Spleen (tissue), 13 donors: ENCODE measurements around the gene ATP11C. TPM values are rescaled to one million over a fixed set of nuclear protein-coding genes. Genes with fewer than 3 reads are reported as not detected.

Source experiments
- DNase-seq: peaks from one replicate; pipeline ENCODE4 v3.0.0-alpha.2; 2020
- H3K27ac ChIP-seq, 8 donors: fragments of 200-600 bp; sonication (generic) in 7 of 8; 1 replicate in 4 of 8; 2 replicates in 4 of 8; pipeline versions ENCODE4 v1.5.0 to v1.8.0; 2016 to 2021; ENCODE audit warnings: inconsistent platforms in 4 of 8, mild to moderate bottlenecking in 4 of 8, moderate library complexity in 1 of 8
- H3K27me3 ChIP-seq, 7 donors: fragments of 200-600 bp; sonication (generic) in 6 of 7; replicated peaks in 1 of 7; 1 replicate in 4 of 7; 2 replicates in 3 of 7; pipeline versions ENCODE4 v1.5.0 to v1.8.0; 2016 to 2021; ENCODE audit warnings: inconsistent platforms in 3 of 7, mild to moderate bottlenecking in 1 of 7
- H3K36me3 ChIP-seq, 6 donors: fragments of 200-600 bp; sonication (generic) in 5 of 6; 1 replicate in 4 of 6; 2 replicates in 2 of 6; pipeline versions ENCODE4 v1.5.0 to v1.8.0; 2016 to 2021; ENCODE audit warnings: inconsistent platforms in 2 of 6
- H3K4me1 ChIP-seq, 6 donors: fragments of 200-600 bp; sonication (generic) in 5 of 6; 1 replicate in 3 of 6; 2 replicates in 3 of 6; pipeline versions ENCODE4 v1.5.0 to v1.8.0; 2016 to 2021; ENCODE audit warnings: inconsistent platforms in 3 of 6
- H3K4me3 ChIP-seq, 8 donors: fragments of 200-600 bp; sonication (generic) in 7 of 8; 1 replicate in 4 of 8; 2 replicates in 4 of 8; pipeline versions ENCODE4 v1.5.0 to v1.8.0; 2016 to 2021; ENCODE audit warnings: inconsistent platforms in 4 of 8, mild to moderate bottlenecking in 4 of 8, moderate library complexity in 2 of 8
- H3K9me3 ChIP-seq, 8 donors: fragments of 200-600 bp; sonication (generic) in 7 of 8; 1 replicate in 4 of 8; 2 replicates in 4 of 8; pipeline versions ENCODE4 v1.5.0 to v1.8.0; 2016 to 2021; ENCODE audit warnings: inconsistent platforms in 4 of 8
- CTCF ChIP-seq, 11 experiments: fragments of 200-600 bp in 7 of 11; fragments of 450-650 bp in 4 of 11; sonication (generic) in 4 of 11; IDR thresholded peaks in 8 of 11; conservative IDR thresholded peaks in 3 of 11; 1 replicate in 7 of 11; 2 replicates in 4 of 11; pipeline versions ENCODE4 v1.4.0 to v1.8.0; 2016 to 2021; ENCODE audit warnings: antibody characterized with exemption in 11 of 11, inconsistent platforms in 4 of 11, mild to moderate bottlenecking in 1 of 11
- POLR2A ChIP-seq, 3 donors: fragments of 450-650 bp; IDR thresholded peaks; one replicate each; pipeline ENCODE4 v1.5.1; 2017; ENCODE audit warnings: antibody characterized with exemption in 3 of 3, mild to moderate bottlenecking in 1 of 3
- POLR2AphosphoS5 ChIP-seq, 3 donors: sonication (generic); formaldehyde crosslinking; IDR thresholded peaks; one replicate each; pipeline ENCODE4 v1.5.1; 2017; ENCODE audit warnings: antibody characterized with exemption in 3 of 3
- WGBS, 5 donors: extraction: QIAGEN DNeasy Blood & Tissue Kit in 3 of 5; methylation state at CpG; one replicate each; pipeline versions ENCODE4 v1.1.5 to v1.1.7; 2013 to 2018; 5-methylcytosine and 5-hydroxymethylcytosine counted together
- intact Hi-C: fragments of 100-400 bp; cut with DNase I; formaldehyde crosslinking; loops from one replicate; pipeline ENCODE4 v1.15.0; 2023; ENCODE audit warnings: low total_unique reads
- long read RNA-seq, 2 donors: transcript quantifications; one replicate each; lab custom pipeline, GENCODE V29; 2026
- polyA plus RNA-seq, 3 donors: library from polyadenylated mRNA; stranded (reverse); fragments of 200-250 nt; gene quantifications; one replicate each; pipeline ENCODE4 v1.2.1, GENCODE V29; 2013
- total RNA-seq, 7 donors: library from RNA; depleted of rRNA in 3 of 7; stranded (reverse); fragments of >200 nt in 3 of 7; fragmentation: NEBNext Ultra II Directional in 4 of 7; extraction: Animal tissue kit (Norgen Biotek cat#: 25700) in 4 of 7; gene quantifications; one replicate each; pipeline versions ENCODE4 v1.1.0 to v1.2.1, GENCODE V29; 2016 to 2021
- donor health status: healthy with polysubstance abuse.
- donor health status: DM: no; HTN: no; CAD: no; lungs with moderate emphysema.
- donor health status: DM: no; HTN: no; CAD: no.
- donor health status: Bipolar disorder and iron deficiency.
- donor health status: healthy.
- donor health status: DM: no; HTN: no; CAD: no.
- donor health status: DM: yes; HTN: yes; CAD: no.

ATP11C gene
- total RNA-seq (10 to 100 TPM; 21.2 to 52.2 (median 32.5) TPM), polyA plus RNA-seq (1 to 10 TPM; 6.0 to 8.3 (median 8.2) TPM)
- long read RNA-seq, donor 1, result 0 reads
- long read RNA-seq, donor 2, result 0 reads

GRCh38 chrX:139932901-139933796 lies at the start of gene ATP11C:
ATP11C (minus strand) TSS chrX:139933053; CDS start chrX:139932042, 1,011 bp downstream.
- 1 to 24% (median 2%) methylated on average over 33 to 52 of the region's 52 CpGs for WGBS, 5 donors
- TF ChIP-seq POLR2A (IDR thresholded peaks at IDR 0.05) (peak in 2 of 3 donors; percentile 47 to 73), POLR2AphosphoS5 (IDR thresholded peaks at IDR 0.05) (peak; percentile 86 to 95 (median 89)), CTCF (IDR thresholded peaks at IDR 0.05 in 8 of 11, conservative IDR thresholded peaks at IDR 0.05 in 3 of 11) (peak in 1 of 11 experiments; percentile 11)
- peaks cover 0 to 7% (median 0%) of the 10 kb centered on the region in 7 donors for H3K27me3 ChIP-seq
- H3K9me3 ChIP-seq, result no peaks in the 10 kb centered on the region
- intact Hi-C loops, result no loop called here
- peak; percentile 94 for DNase-seq
- peak within 1 kb of the TSS; percentile 78 to 99 (median 97) for H3K27ac ChIP-seq
- peaks cover 0 to 33% (median 10%) of the 10 kb centered on the region in 6 donors for H3K4me1 ChIP-seq
- peak within 1 kb of the TSS; percentile 49 to 86 (median 60) for H3K4me3 ChIP-seq
- no peaks in the 10 kb centered on the region for H3K36me3 ChIP-seq

DNA sequence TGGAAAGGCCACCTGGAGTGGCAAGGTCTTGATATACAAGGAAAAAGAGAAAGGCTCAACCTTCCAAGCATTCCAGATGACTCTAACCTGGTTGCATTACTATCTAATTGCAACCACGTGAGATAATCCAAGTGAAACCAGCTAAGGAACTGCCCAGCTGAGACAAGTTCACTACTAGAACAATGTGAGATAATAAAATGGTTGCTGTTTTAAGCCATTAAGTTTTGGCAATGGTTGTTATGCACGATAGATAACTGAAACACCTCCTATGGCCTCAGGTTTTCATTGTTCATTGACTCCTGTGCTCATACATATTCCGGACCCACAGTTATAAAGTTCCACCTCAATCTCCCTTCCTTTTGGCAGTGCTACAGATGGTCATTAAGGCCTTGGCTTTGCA lies 41.6 kb upstream of the ATP11C start:
- intact Hi-C loops, result no loop called here
- Histone ChIP-seq H3K27ac (no peak overlapping the region), H3K27me3 (peaks cover 0 to 21% (median 0%) of the 10 kb centered on the region in 7 donors), H3K4me3 (no peak overlapping the region), H3K4me1 (no peaks in the 10 kb centered on the region), H3K36me3 (no peaks in the 10 kb centered on the region), H3K9me3 (peaks cover 0 to 8% (median 0%) of the 10 kb centered on the region in 8 donors)
- WGBS, 5 donors, result 69 to 91% (median 87%) methylated on average over 3 of the region's 3 CpGs
- TF ChIP-seq CTCF (IDR thresholded peaks at IDR 0.05 in 8 of 11, conservative IDR thresholded peaks at IDR 0.05 in 3 of 11) (no peak), POLR2AphosphoS5 (IDR thresholded peaks at IDR 0.05) (no peak), POLR2A (IDR thresholded peaks at IDR 0.05) (no peak)
- DNase-seq, result no peak

DNA sequence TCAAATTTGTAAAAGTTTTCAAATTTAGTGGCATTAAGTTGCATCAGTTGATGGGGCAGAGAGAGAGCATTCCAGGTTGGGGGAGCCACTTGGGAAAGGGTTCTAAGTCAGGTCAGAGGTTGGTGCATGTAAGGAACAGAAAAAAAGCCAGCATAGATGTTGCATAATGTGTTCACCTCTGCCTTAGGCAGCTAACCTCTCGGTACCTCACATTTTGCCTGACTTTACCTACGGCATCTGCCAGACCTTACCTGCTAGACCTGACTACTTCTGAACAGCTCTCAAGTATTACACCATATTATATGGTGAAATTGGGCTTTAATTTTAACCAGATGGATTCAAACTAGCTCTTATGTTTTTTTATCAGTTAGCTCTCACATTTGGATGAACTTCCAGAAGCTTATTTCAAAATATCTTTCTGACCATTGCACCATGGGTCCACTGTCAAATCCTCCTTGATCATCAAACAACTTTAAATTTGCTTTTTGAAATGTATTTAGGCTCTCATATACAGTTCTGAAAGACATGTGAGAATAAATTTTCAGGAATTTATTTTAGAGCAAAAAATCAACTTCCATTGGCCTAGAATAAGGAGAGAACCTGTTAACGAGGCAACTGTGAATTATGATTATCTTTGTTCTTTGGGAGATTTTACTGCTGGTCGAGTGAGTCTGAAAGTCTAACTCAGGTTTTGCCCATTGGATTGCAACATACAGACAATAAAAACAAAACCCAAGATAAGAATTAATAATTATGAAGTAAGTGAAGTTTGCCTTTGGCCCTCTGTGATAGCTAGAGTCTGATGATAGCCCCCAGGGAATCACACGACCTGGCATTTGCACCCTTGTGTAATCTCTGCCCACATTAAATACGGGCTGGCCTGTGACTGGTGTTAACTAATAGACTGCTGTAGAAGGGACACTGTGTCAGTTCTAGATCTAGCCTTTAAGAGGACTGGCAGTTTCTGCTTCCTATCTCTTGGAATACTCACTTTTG lies 40.1 kb upstream of the ATP11C start:
- Histone ChIP-seq H3K27me3 (peaks cover 0 to 21% (median 0%) of the 10 kb centered on the region in 7 donors), H3K27ac (no peak overlapping the region), H3K4me3 (no peak overlapping the region), H3K36me3 (no peaks in the 10 kb centered on the region), H3K4me1 (no peaks in the 10 kb centered on the region), H3K9me3 (peaks cover 0 to 8% (median 0%) of the 10 kb centered on the region in 8 donors)
- no peak for DNase-seq
- no peak for TF ChIP-seq POLR2AphosphoS5 (IDR thresholded peaks at IDR 0.05)
- TF ChIP-seq POLR2A (IDR thresholded peaks at IDR 0.05), result no peak
- no peak for TF ChIP-seq CTCF (IDR thresholded peaks at IDR 0.05 in 8 of 11, conservative IDR thresholded peaks at IDR 0.05 in 3 of 11)
- intact Hi-C loops, result no loop called here
- 72 to 91% (median 83%) methylated on average over 6 of the region's 6 CpGs for WGBS, 5 donors
